Middle frontal gyrus (tissue), 1 donor: ENCODE data around the gene ZNF335.
"Not testable (repeated sequence)": the region's sequence is repeated elsewhere in the genome, so short reads cannot be mapped to it uniquely, and the experiment has no call there.

Experiments
- DNase-seq: peaks from one replicate; pipeline ENCODE4 v3.0.0-alpha.2; 2015; ENCODE audit warnings: low spot score; ENCODE audit errors: extremely low spot score

The ZNF335 gene

DNA sequence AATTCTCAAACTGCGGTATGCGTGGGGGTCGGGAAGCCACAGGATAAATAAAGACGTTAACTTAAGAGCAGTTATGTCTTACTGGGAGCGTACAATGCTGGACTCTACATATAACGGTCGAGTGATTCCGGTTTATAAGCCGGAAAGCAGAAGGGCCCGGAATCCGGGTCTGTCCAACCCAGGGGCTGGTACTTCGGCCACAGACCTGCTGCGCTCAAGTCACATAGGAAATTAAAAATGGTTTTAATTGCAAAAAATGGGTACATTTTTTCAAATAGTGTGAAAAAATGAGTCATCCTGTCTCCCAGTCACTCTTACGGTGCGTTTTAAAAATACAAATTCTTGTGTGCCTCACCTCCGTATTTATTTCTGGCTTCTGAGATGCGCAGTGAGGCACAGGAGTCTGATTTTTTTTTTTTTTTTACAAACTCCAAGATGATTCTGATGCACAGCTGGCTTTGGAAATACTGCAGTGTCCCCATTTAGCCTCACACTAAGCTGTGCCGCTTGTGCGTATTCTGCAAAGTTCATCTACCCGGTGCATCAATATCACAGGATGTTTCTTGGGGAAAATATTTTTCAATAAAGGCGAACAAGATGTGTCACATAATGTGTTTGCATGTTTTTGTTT lies 36.5 kb downstream of the ZNF335 start:
- DNase-seq, result peak; percentile 16

DNA sequence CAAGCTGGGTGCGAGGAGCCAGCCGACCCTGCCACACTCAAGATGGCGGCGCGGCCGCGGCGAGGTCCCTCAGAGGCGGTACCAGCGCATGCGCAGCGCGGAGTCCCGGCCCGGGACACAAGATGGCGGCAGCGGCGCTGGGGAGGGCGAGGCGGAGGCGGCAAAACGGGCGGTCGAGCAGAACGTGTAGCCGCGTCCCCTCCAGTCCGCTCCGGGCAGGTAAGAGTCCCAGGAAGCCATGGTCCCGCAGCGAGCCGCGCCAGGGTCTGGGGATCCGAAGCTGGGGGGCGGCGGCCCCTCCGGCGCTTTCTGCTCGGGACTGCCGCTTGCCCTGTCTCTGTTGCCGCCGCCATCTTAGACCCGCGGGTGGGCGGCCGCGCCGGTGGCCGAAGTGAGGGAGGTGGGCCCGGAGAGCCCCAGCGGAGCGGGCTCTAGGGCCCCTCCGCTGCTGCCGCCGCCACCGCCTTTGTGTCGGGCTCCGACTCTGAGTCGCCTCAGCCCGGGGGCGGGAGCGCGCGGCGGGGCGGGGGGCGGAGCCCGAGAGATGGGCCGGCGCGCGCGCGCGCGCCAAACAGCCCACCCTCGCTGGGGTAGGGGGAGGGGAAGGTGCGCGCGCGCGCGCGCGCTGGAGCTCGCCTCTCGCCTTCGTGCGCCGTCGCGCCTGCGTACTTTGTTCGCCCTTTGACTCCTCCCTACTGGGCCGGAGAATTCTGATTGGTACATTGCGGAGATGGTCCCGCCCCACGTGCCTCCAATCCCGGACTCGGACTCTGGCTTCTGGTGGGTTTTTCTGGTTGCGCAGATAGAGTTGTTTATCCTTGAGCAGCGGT lies 37.2 kb downstream of the ZNF335 start, which contains the start of gene PCIF1:
TSS of gene PCIF1 (plus strand) at position 98 of the 830 bp plus-strand sequence. CDS start 4,317 bp downstream, outside the sequence.
- DNase-seq, result peak; percentile 95

DNA sequence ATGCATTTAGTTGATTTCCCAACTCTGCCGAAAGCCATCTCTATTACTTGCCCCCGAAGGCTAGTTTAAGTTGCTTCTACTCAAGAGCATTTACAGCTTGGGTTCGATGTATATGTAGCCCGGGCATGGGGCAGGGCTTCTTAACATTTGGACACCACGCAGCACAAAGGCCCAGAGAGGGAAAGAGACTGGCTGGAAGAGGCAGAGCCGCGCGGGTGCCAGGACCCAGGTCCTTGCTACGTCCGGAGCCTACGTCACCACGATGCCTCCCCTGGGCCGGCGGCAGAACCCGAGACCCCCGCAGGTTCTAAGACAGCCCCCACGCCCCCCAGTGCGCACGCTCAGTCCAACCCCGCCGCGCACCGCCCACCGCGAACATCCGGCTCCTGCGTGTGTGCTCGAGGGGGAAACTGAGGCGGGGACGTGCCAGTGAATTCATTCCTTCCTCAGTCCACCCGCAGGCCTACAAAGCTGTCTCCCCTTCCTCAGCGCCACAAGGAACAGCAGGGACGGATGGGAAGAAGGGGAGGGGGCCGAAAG lies 37.9 kb downstream of the ZNF335 start:
- peak; percentile 59 for DNase-seq

DNA sequence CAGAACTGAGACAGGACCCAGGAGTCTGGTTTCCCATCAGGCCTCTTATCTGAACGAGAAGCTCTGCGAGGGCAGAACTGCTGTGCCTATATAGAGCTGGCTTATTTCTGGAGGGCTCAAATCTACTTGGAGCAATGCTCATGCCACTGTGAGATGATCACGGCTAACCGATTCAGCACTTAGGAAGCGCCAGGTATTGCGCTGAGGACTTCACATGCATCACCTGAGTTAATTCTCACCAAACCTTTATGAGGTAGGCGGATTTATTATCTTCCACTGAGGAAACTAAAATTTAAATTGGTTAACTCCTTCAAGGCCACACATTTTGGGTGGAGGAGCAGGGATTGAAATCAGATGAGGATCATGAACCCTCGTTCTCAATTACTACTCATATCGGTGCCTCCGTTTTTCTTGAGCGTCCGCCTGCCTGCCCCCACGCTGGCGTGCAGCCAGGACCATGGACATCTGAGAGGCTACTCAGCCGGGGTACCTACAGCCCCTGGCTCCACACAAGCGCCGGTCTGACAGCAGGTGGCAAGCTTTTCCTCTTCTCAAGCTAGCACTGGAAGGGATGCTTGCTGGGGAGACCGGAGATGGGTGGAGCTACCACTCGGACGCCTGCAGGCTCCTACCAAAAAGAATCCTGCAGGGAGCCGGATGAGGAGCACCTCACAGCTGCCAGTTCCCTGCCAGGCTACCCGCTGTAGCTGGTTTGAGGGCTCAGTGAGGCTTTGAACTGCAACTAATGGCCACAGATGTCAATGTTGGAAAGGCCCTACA lies 38.5 kb downstream of the ZNF335 start:
- DNase-seq, result peak; percentile 46

DNA sequence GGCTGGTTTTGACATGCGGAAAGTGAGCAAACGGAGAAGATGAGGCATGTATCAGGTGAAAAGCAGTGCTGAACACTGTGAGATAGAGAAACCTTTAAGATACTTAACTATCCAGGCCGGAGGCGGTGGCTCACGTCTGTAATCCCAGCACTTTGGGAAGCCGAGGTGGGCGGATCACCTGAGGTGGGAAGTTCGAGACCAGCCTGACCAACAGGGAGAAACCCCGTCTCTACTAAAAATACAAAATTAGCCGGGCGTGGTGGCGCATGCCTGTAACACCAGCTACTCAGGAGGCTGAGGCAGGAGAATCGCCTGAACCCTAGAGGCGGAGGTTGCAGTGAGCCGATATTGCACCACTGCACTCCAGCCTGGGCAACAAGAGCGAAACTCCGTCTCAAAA lies 40.3 kb downstream of the ZNF335 start:
- not testable (repeated sequence) for DNase-seq

DNA sequence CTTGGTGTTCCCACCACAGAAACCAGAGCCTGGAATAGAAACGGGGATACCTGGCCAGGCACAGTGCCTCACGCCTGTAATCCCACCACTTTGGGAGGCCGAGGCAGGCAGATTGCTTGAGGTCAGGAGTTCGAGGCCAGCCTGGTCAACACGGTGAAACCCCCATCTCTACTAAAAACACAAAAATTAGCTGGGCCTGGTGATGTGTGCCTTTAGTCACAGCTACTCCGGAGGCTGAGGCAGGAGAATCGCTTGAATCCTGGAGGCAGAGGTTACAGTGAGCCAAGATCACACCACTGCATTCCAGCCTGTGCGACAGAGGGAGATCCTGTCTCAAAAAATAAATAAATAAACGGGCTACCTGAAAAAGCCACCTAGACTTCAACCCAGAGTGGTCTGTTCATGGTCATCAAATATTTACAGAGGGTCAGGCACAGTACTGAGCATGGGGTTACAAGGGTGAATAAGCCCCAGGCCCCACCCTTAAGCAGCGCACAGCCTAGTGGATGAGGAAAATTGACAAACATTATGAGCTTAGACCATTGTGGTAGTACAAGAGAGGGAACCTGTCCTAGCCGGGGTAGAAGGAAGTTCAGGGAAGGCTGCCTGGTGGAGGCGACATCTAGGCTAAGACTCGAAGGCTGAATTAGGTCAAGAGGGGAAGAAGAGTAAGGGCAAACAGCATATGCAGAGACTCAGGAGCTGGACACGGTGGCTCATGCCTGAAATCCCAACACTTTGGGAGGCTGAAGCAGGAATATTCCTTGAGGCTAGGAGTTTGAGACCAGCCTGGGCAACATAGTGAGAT lies 44.7 kb downstream of the ZNF335 start:
- no peak for DNase-seq

DNA sequence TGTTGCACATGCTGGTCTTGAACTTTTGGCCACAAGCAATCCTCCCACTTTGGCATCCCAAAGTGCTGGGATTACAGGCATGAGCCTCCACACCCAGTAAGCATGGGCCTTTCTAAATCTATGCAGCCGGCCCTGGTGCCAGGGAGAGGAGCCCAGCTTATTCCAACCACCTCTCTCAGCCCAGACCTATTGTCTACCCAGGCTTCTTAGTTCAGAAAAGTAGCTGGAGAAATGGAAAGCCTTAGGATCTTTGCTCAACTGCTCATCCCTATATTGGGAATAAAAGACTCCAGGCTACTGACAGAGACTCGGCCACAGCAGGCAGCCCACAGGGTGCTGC lies 45.3 kb downstream of the ZNF335 start:
- no peak for DNase-seq

DNA sequence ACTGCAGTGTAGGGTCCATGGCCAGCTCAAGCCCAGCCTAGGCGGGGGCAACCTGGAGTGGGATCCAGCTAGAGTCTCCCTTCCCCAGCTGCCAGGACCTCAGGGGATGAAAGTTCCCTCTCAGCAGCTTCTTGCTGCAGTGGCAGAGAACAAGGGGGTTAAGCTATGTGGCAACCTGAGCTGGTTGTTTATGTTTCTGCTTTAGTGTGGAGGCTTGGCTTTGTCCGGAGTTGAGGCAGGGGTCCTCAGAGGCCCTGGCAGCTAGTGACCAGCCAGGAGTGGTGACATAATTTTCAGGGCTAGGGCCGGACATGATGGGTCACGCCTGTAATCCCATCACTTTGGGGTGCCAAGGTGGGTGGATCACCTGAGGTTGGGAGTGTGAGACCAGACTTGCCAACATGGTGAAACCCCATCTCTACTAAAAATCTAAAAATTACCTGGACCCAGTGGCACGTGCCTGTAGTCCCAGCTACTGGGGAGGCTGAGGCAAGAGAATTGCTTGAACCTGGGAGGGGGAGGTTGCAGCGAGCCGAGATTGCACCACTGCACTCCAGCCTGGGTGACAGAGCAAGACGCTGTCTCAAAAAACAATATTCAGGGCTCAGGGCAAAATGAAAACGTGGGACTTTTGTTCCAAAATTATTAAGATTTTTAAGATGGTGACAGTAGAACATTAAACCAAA lies 46.0 kb downstream of the ZNF335 start:
- no peak for DNase-seq

DNA sequence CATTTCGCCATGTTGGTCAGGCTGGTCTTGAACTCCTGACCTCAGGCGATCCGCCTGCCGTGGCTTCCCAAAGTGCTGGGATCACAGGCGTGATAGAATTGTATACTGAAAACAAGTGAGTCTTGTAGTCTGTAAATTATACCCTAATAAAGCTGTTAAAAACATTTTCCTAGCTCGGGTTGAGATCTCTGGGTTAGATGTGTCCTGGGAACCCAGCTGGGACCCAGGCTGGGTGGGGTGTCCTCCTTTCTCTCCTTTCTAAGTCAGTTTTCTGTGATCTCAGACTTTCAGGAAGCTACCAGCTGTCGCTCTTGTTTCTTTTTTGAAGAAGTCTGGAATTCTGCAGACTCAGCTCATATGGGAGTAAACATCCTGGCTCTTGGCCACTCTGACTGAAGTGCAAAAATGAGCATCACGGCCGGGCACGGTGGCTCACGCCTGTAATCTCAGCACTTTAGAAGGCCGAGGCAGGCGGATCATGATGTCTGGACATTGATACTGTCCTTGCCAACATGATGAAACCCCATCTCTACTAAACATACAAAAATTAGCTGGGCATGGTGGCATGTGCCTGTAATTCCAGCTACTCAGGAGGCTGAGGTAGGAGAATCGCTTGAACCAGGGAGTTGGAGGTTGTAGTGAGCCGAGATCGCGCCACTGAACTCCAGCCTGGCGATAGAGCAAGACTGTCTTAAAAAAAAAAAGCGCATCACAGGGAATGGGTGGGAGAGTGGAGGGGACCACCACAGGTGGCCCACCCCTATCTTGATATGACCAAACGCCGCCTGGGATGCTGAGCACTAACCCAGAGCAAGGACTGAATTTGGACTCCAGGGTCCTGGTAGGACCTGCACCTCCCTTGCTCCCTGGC lies 47.4 kb downstream of the ZNF335 start:
- peak; percentile 31 for DNase-seq

DNA sequence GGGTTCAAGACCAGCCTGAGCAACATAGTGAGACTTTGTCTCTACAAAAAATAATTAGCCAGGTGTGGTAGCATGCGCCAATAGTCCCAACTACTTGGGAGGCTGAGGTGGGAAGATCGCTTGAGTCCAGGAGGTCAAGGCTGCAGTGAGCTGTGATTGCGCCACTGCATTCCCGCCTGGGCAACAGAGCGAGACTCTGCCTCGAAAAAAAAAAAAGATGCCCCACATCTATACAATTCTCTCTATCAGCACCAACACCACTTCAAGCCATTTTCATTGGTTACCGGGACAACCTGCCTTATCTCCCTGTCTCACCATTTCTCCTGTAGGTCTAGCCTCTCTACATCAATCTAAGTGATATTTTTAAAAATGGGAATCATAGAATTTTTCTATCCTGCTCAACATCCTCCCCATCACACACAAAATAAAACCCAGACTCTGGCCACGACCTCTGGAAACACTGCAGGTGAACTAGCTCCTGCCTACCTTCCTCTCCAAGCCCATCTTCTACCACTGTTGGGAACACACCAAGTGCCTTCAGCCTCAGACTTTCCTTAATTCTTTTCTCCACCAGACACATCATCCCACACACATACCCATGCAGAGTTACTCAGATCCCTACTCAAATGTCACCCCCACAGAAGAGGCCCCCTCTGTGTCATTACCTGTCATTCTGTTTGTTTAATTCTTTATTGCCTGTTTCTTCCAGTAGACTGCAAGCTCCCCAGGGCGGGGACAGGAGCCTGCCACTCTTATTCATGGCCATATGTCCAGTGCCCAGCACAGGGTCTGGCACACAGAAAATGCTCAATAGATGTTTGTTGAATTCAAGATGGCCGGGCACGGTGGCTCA lies 50.4 kb downstream of the ZNF335 start:
- DNase-seq, result no peak

DNA sequence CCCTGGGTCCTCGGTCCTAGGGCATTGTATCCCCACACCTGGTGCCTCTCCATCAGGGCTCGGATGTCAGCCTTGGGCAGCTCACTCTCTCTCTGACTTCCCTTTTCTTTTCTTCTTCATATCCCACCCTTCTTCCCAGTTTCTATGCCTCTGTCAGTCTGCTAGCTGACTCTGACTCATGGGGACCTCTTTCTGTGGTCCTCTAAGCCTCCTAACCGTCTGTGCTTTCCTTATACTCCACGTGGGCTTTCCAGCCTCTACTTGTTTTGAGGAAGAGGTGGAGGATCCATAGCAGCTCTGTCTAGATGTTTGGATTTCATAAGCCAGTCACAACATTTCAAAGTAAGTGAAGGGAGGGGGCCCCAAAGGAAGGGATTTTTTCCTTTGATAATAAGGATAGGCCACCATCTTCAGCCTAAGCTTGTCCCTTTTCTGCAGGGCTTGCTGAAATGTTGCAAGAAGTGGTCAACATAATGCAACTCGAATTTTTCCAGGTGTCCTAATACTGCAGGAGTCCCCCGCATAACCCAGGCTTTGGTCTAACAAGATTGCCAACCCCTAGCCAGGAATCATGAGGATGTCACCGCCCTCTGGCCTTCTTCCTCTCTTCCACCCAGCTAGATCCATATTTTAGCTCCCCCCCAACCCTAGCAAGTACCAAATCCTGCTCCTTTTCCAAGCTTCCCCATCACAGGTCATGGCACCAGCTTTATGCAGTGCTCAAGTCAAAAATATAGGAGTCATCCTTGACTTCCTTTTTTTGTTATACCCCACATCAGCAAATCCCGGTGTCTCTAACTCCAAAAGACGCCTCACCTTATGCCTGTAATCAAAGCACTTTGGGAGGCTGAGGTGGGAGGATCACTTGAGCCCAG lies 51.3 kb downstream of the ZNF335 start:
- DNase-seq, result no peak

DNA sequence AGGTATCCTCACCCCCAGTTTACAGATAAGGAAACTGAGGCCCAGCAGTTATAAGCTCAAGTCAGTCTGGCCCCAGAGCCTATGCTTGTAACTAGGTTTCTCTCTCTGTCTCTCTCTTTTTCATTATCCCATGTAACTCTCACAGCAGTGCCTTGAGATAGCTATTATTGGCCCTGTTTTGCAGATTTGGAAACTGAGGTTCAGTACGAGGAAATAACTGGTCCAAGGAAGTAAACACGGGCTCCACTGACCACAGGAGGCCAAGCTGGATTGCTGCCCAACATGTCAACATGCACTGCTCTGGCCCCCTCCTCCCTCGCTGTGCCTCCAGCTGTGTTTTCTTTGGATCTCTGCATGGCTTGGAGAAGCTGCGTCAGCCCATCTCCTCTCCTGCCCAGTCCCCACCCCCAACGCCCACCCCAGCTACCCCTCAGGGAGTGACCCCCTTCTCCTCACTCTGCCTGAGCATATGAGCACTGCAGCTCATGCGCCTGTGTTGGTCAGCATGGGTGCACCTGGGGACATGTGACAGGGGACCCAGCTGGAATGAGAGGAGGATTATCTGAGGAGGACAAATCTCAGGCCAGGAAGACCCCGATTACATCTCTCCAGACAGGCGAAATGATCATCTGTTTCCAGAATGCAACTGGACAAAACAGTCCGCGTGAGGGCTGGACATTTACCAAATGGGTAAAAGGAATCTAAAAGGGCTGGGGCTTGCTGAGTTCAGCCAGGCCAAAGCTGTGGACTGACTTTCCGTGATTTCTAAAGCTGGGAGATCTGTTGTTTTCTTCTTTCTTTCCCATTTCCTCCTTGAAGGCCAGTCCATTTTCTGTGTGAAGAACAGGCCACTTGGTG lies 52.2 kb downstream of the ZNF335 start:
- DNase-seq, result no peak

DNA sequence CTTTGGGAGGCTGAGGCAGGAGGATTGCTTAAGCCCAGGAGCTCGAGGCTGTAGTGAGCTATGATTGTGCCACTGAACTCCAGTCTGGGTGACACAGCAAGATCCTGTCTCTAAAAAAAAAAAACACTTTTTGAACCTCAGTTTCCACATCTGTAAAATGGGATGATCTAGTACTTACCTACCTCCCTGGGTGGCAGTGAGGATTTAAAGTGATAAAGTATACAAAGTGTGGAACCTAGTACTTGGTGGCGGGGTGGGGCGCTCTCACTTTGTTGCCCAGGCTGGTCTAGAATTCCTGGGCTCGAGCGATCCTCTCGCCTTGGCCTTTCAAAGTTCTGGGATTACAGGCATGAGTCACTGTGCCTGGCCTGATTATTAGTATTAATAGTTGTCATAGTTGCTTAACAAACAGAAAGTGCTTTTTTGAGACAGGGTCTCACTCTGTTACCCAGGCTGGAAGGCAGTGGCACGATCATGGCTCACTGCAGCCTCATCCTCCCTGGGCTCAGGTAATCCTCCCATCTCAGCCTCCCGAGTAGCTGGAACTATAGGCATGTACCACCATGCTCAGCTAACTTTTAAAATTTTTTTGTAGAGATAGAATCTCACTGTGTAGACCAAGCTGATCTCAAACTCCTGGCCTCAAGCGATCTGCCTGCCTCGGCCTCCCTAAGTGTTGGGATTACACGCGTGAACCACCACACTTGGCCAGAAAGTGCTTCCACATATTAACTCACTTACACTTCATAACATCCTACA lies 53.0 kb downstream of the ZNF335 start:
- DNase-seq, result no peak

DNA sequence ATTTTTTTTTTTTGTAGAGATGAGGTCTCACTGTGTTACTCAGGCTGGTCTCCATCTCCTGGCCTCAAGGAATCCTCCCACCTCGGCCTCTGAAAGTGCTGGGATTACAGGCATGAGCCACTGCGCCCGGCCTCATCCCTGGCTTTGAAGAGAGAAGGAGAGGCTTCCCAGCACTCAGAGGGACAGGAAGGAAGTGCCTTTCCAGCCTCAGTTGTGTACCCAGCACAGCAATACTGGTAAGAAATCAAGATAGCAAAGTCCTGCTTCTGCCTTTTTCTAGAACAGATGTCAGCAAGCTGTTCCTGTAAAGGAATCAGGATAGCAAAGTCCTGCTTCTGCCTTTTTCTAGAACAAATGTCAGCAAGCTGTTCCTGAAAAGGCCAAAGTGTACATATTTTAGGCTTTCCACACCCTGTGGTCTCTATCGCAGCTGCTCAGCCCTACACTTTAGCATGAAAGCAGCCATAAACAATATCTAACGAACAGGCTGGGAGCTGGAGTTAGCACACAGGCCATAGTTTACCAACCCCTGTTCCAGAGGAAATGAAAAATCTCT lies 53.7 kb downstream of the ZNF335 start:
- DNase-seq, result no peak

DNA sequence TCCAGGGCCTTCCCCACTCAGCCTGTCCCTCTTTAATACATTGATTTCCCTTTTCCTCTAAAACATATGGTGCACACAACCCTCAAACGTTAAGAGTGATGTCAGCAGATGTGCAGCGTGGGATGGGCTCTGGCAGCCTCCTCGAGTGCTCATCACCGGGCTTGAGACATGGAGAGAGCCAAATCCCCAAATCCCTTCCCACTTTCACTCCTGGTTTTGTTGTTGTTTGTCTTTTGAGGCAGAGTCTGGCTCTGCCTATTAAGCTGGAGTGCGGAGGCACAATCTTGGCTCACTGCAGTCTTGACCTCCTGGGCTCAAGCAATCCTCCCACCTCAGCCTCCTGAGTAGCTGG lies 54.2 kb downstream of the ZNF335 start:
- peak; percentile 8 for DNase-seq

DNA sequence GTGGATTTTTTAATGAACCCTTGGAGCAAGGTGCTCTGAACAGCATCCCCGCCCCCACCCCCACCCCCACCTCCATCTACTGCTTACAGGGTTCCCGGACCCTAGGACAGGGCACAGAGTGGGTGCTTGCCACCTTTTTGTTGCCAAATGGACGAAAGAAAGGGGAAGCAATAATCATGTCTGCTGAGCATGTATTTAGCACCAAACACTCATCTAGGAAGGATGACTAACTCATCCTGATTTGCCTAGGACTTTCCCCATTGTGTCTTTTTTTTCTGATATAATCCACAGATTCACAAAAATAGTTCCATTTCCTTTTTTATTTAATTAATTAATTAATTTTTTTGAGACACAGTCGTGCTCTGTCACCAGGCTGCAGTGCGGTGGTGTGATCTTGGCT lies 58.9 kb downstream of the ZNF335 start:
- no peak for DNase-seq
